Left ventricle myocardium inferior (tissue), 1 donor: ENCODE measurements around the gene KIF20B. TPM values are rescaled to one million over a fixed set of nuclear protein-coding genes. Genes with fewer than 3 reads are reported as not detected.

Source experiments
- DNase-seq: peaks from one replicate; pipeline ENCODE4 v3.0.0-alpha.2; 2020
- H3K27ac ChIP-seq: fragments of 200-600 bp; replicated peaks from 2 replicates; pipeline ENCODE4 v1.8.0; 2021
- H3K27me3 ChIP-seq: fragments of 200-600 bp; 2 replicates; pipeline ENCODE4 v1.8.0; 2021; ENCODE audit warnings: low read depth
- H3K36me3 ChIP-seq: fragments of 200-600 bp; 2 replicates; pipeline ENCODE4 v1.8.0; 2021
- H3K4me1 ChIP-seq: fragments of 200-600 bp; 2 replicates; pipeline ENCODE4 v1.8.0; 2021
- H3K4me3 ChIP-seq: fragments of 200-600 bp; 2 replicates; pipeline ENCODE4 v1.8.0; 2021; ENCODE audit warnings: mild to moderate bottlenecking, moderate library complexity
- H3K9me3 ChIP-seq: fragments of 200-600 bp; replicated peaks from 2 replicates; pipeline ENCODE4 v1.8.0; 2021
- intact Hi-C: fragments of 100-400 bp; cut with micrococcal nuclease; formaldehyde crosslinking; loops from one replicate; pipeline ENCODE4 v1.11.0; 2022
- total RNA-seq: library from RNA; stranded (reverse); fragmentation: NEBNext Ultra II Directional; extraction: Animal tissue kit (Norgen Biotek cat#: 25700); gene quantifications from one replicate; pipeline ENCODE4 v1.2.1, GENCODE V29; 2021
- TF ChIP-seq, protein P1 (sequence below): fragments of 200-600 bp; IDR thresholded peaks from 2 replicates; pipeline ENCODE4 v1.8.0; 2021; ENCODE audit warnings: antibody characterized with exemption, mild to moderate bottlenecking, borderline replicate concordance
- donor health status: DM: no; HTN: yes; CAD: no; lungs with severe emphysema.

Gene KIF20B
- total RNA-seq, 1 donor from 2014 or later, result 2.4 TPM

DNA sequence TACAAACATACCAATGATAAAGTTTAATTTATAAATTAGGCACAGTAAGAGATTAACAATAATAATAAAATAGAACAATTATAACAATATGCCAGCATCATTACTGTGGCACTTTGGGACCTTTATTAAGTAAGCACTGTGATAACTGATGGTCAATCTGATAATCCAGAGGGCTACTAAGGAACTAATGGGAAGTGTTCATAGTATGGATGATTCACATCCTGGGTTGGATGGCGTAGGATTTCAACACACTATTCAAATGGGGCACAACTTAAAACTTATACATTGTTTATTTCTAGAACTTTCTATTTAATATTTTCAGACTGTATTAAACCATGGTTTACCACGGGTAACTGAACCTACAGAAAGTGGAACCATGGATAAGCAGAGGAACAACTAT lies 90.8 kb downstream of the KIF20B start:
- no peak overlapping the region for H3K4me3 ChIP-seq
- no peak overlapping the region for H3K27ac ChIP-seq
- intact Hi-C loops, result no loop called here
- no peak for DNase-seq
- peaks cover 1% of the 10 kb centered on the region for H3K27me3 ChIP-seq
- no peaks in the 10 kb centered on the region for H3K36me3 ChIP-seq
- no peaks in the 10 kb centered on the region for H3K9me3 ChIP-seq
- TF ChIP-seq, protein P1, sequence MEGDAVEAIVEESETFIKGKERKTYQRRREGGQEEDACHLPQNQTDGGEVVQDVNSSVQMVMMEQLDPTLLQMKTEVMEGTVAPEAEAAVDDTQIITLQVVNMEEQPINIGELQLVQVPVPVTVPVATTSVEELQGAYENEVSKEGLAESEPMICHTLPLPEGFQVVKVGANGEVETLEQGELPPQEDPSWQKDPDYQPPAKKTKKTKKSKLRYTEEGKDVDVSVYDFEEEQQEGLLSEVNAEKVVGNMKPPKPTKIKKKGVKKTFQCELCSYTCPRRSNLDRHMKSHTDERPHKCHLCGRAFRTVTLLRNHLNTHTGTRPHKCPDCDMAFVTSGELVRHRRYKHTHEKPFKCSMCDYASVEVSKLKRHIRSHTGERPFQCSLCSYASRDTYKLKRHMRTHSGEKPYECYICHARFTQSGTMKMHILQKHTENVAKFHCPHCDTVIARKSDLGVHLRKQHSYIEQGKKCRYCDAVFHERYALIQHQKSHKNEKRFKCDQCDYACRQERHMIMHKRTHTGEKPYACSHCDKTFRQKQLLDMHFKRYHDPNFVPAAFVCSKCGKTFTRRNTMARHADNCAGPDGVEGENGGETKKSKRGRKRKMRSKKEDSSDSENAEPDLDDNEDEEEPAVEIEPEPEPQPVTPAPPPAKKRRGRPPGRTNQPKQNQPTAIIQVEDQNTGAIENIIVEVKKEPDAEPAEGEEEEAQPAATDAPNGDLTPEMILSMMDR, result no peak
- H3K4me1 ChIP-seq, result no peaks in the 10 kb centered on the region

DNA sequence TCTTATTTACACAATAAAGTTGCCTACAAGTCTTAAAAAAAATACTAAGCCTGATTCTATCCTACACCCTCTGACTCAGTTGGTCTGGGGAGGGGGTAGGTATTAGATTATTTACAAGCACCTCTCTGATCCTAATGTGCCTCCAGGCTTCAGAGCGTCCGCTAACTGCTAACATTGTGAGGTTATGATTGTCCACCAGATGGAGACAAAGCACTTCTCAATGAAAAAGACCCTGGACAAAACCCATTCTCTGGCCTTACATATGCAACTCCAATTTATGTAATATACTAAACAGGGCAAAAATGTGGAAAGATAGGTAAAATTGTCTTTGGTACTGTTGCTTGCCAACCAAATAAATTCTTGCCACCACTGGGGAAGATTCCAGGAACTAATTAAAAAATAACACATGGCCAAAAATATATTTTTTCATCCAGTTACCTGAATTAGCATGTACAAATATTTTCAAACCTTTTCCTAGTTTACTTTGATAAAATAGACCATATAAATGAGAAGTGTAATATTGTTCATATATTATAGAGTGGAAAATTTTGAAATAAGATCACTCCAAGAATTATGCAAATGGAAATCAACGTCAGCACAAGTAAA lies 92.4 kb downstream of the KIF20B start:
- Histone ChIP-seq H3K27ac (no peak overlapping the region), H3K27me3 (peaks cover 14% of the 10 kb centered on the region), H3K4me3 (no peak overlapping the region), H3K4me1 (no peaks in the 10 kb centered on the region), H3K9me3 (no peaks in the 10 kb centered on the region), H3K36me3 (no peaks in the 10 kb centered on the region)
- intact Hi-C loops, result no loop called here
- TF ChIP-seq, protein P1, result peak; percentile 81
- no peak for DNase-seq

DNA sequence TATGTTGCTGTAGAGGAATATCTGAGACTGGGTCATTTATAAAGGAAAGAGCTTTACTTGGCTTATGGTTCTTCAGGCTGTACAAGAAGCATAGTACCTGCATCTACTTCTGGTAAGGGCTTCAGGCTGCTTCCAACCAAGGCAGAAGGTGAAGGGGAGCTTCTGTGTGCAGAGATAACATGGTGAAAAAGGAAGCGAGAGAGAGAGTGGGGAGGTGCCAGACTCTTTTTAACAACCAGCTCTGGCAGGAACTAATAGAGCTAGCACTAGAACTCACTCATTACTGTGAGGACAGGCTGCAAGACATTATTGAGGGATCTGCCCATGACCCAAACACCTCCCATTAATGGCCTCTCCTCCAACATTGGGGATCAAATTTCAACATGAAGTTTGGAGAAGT lies 94.5 kb downstream of the KIF20B start:
- Histone ChIP-seq H3K36me3 (no peaks in the 10 kb centered on the region), H3K4me1 (no peaks in the 10 kb centered on the region), H3K4me3 (no peak overlapping the region), H3K27me3 (peaks cover 27% of the 10 kb centered on the region), H3K27ac (no peak overlapping the region), H3K9me3 (no peaks in the 10 kb centered on the region)
- DNase-seq, result no peak
- intact Hi-C loops, result loop anchor here (5.0 kb wide), 1 partner anchor 1066 kb away; no protein-coding TSS in a partner anchor
- TF ChIP-seq, protein P1, result no peak

DNA sequence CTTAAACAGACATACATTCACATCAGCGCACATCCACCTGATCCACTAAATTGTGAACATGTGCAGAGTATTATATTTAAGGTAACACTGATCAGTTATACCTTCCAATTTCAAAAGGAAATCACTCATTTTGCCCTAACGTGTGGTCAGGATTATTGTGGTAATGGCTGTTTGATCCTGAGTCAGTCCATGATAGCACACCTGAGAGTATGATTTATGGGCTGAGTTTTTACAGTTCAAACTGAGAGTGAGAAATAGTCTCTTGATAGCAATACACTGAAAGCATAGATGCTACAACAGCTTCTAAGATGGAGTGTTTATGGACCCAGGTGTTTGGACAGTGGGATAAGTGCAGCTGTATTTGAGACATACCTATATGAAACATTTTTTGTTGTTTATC lies 96.7 kb downstream of the KIF20B start:
- peaks cover 36% of the 10 kb centered on the region for H3K27me3 ChIP-seq
- no peak overlapping the region for H3K27ac ChIP-seq
- H3K36me3 ChIP-seq, result no peaks in the 10 kb centered on the region
- intact Hi-C loops, result loop anchor here (5.0 kb wide), 1 partner anchor 1064 kb away; no protein-coding TSS in a partner anchor
- no peaks in the 10 kb centered on the region for H3K4me1 ChIP-seq
- DNase-seq, result no peak
- H3K9me3 ChIP-seq, result no peaks in the 10 kb centered on the region
- TF ChIP-seq, protein P1, result no peak
- no peak overlapping the region for H3K4me3 ChIP-seq

DNA sequence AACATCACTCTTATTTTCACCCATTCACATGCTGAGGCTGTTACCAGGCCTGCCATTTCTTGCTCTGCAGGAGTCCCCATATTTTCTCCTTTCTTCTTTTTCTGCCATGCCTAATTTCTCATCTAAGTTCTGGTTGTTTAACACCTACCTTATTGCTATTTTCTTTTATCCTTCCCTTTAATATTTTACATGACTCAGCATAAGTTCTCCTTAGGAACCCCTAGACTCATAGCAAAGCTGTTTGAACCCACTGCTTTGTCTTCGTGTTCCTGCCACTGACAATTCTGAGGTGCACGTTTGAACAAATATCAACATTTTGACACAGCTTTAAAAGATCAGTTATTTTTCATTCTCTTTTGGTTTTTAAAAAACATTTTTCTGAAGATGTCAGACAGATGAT lies 98.2 kb downstream of the KIF20B start:
- TF ChIP-seq, protein P1, result no peak
- H3K4me1 ChIP-seq, result no peaks in the 10 kb centered on the region
- no peak for DNase-seq
- no peaks in the 10 kb centered on the region for H3K9me3 ChIP-seq
- no peak overlapping the region for H3K27ac ChIP-seq
- intact Hi-C loops, result loop anchor here (5.0 kb wide), 1 partner anchor 1063 kb away; no protein-coding TSS in a partner anchor
- no peaks in the 10 kb centered on the region for H3K36me3 ChIP-seq
- H3K27me3 ChIP-seq, result peaks cover 43% of the 10 kb centered on the region
- no peak overlapping the region for H3K4me3 ChIP-seq
